ENCODE data around the gene INTS11. TPM values are rescaled to one million over a fixed set of nuclear protein-coding genes. Genes with fewer than 3 reads are reported as not detected.

Gene INTS11
- total and polyA plus RNA-seq, 2 donors (not counting 1 experiment from before 2014, with no cell fraction given) = 149 to 245 TPM

DNA sequence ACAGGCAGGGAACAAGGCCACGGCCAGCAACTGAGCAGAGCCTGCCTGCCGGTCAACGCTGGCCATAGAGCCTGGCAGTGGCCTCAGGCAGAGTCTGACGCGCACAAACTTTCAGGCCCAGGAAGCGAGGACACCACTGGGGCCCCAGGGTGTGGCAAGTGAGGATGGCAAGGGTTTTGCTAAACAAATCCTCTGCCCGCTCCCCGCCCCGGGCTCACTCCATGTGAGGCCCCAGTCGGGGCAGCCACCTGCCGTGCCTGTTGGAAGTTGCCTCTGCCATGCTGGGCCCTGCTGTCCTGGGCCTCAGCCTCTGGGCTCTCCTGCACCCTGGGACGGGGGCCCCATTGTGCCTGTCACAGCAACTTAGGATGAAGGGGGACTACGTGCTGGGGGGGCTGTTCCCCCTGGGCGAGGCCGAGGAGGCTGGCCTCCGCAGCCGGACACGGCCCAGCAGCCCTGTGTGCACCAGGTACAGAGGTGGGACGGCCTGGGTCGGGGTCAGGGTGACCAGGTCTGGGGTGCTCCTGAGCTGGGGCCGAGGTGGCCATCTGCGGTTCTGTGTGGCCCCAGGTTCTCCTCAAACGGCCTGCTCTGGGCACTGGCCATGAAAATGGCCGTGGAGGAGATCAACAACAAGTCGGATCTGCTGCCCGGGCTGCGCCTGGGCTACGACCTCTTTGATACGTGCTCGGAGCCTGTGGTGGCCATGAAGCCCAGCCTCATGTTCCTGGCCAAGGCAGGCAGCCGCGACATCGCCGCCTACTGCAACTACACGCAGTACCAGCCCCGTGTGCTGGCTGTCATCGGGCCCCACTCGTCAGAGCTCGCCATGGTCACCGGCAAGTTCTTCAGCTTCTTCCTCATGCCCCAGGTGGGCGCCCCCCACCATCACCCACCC is 6.9 kb upstream of the INTS11 start, which contains the start of gene TAS1R3:
Gene TAS1R3 (plus strand): TSS at position 213 of the 898 bp plus-strand sequence. CDS start 66 bp downstream, at position 279.
- H3K36me3 ChIP-seq (replicated peaks in 1 of 2; ENCODE audit: control extremely low read depth in 1 of 2, control insufficient read depth in 1 of 2, extremely low read depth in 1 of 2, insufficient read depth in 2 of 2, low read length in 1 of 2) = peaks cover 0 to 4% of the 10 kb centered on the region in 2 experiments
- peak; percentile 46 for ATAC-seq (ENCODE audit: low read depth)
- 76% methylated on average over 37 of the region's 41 CpGs for WGBS (ENCODE audit: insufficient coverage)
- H2AFZ ChIP-seq (ENCODE audit: insufficient read depth, low read depth, low read length, poor library complexity, severe bottlenecking) = no peak within 1 kb of the TSS
- H3K9me3 ChIP-seq (ENCODE audit: control extremely low read depth in 1 of 3, control insufficient read depth in 2 of 3, insufficient read depth in 1 of 3, low read length in 2 of 3) = peaks cover 0 to 16% (median 0%) of the 10 kb centered on the region in 3 donors
- intact Hi-C loops (cut with micrococcal nuclease) = no loop called here
- peaks cover 0 to 16% of the 10 kb centered on the region in 2 donors for H3K4me1 ChIP-seq (ENCODE audit: control insufficient read depth in 2 of 2, insufficient read depth in 2 of 2, low read length in 2 of 2)
- no peaks in the 10 kb centered on the region for H3K27me3 Mint-ChIP-seq
- no peaks in the 10 kb centered on the region for H3K79me2 ChIP-seq (ENCODE audit: control insufficient read depth, insufficient read depth, low read length)
- no peaks in the 10 kb centered on the region for H3K27me3 ChIP-seq (replicated peaks in 1 of 4; ENCODE audit: control extremely low read depth in 1 of 4, control insufficient read depth in 3 of 4, insufficient read depth in 4 of 4, low read length in 3 of 4)
- H3K27ac Mint-ChIP-seq = peak within 1 kb of the TSS; percentile 71
- peak within 1 kb of the TSS; percentile 37 for H3K4me3 Mint-ChIP-seq
- H3K9ac ChIP-seq (ENCODE audit: low read length) = no peak within 1 kb of the TSS
- H3K27ac ChIP-seq (ENCODE audit: low read length in 2 of 2) = peak within 1 kb of the TSS in 1 of 2 donors; percentile 44
- H3K9me3 Mint-ChIP-seq (ENCODE audit: insufficient read depth) = no peaks in the 10 kb centered on the region
- H3K4me3 ChIP-seq (ENCODE audit: control extremely low read depth in 1 of 5, extremely low read depth in 1 of 5, insufficient read depth in 1 of 5, low read depth in 2 of 5, low read length in 4 of 5) = peak within 1 kb of the TSS in 2 of 5 experiments; percentile 3 to 10
- CTCF ChIA-PET = no interaction called here
- POLR2A ChIA-PET = interaction anchor here (0.7 kb wide), 1 partner anchor 9 kb away, joined by 12 read pairs; no protein-coding TSS in a partner anchor
- peak within 1 kb of the TSS; percentile 51 for H3K4me2 ChIP-seq (replicated peaks; ENCODE audit: low read depth, low read length, poor library complexity, severe bottlenecking)
- TF ChIP-seq EZH2 (IDR thresholded peaks at IDR 0.05; ENCODE audit: borderline replicate concordance, insufficient read depth, low read depth, low read length, poor library complexity, severe bottlenecking) = no peak
- TF ChIP-seq, protein P1, sequence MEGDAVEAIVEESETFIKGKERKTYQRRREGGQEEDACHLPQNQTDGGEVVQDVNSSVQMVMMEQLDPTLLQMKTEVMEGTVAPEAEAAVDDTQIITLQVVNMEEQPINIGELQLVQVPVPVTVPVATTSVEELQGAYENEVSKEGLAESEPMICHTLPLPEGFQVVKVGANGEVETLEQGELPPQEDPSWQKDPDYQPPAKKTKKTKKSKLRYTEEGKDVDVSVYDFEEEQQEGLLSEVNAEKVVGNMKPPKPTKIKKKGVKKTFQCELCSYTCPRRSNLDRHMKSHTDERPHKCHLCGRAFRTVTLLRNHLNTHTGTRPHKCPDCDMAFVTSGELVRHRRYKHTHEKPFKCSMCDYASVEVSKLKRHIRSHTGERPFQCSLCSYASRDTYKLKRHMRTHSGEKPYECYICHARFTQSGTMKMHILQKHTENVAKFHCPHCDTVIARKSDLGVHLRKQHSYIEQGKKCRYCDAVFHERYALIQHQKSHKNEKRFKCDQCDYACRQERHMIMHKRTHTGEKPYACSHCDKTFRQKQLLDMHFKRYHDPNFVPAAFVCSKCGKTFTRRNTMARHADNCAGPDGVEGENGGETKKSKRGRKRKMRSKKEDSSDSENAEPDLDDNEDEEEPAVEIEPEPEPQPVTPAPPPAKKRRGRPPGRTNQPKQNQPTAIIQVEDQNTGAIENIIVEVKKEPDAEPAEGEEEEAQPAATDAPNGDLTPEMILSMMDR (IDR thresholded peaks at IDR 0.05) = no peak
- H4K20me1 ChIP-seq (ENCODE audit: control insufficient read depth, insufficient read depth, low read length, poor library complexity, severe bottlenecking) = no peaks in the 10 kb centered on the region
- DNase-seq = no peak
- peaks cover 8% of the 10 kb centered on the region for H3K4me1 Mint-ChIP-seq
